ENCODE results near the gene RNF145. TPM values are rescaled to one million over a fixed set of nuclear protein-coding genes. Genes with fewer than 3 reads are reported as not detected.

Gene RNF145
- total and polyA plus RNA-seq, 5 donors from 2014 or later: 8.8 to 67.9 (median 11.3) TPM

- H3K4me1 Mint-ChIP-seq: peaks cover 26 to 39% (median 31%) of the 10 kb centered on the region in 4 donors
- peak overlapping the region; percentile 87 to 96 (median 94) for H3K4me3 Mint-ChIP-seq
Measured at GRCh38 chr5:159210210-159210661, 883 bp upstream of the RNF145 start.

DNA sequence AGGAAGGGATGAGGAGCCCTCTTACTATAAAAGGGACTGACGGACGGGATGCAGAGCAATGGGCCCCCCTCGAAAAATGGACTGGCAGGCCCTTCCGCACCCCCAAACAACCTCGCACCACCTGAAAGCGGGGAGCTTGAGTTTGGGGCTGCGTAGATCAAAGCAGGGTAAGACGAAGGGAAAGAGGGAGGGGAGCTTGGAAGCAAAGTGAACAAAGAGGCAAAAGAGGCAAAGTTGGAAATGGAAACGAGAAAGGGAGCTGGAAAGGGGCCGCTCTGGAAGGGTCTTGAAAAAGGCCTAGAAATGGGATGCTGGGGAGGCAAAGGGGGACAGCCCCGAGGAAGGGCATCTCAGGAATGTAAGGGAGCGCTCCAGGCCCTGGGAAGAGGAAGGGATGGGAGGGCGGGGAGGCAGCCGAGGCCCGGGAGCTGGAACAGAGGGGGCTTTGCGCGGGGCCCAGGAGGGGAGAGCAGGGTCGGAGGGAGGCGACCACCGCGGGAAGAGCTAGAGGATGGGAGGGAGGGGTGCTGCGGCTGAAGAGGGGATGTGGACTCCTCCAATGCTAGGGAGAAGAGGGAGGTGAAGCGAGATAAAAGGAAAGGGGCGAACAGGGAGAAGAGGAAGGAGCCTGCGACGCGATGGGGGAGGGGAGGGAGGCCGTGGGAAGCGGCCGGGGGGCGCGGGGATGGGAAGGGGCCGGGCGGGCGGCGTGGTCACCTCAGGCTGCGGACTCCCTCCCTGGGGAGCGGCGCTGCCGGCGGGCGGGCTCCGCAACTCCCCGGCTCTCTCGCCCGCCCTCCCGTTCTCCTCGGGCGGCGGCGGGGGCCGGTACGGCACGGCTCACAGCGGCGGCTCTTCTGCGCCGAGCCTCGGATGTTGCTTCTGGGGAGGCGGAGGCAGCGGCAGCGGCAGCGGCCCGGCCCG is 577 bp downstream of the RNF145 start:
- Histone ChIP-seq H3K27ac (ENCODE audit: insufficient read depth, low read length, poor library complexity, severe bottlenecking) (peak overlapping the region; percentile 84), H3K4me1 (ENCODE audit: control insufficient read depth, insufficient read depth, low read length, poor library complexity, severe bottlenecking) (peaks cover 47% of the 10 kb centered on the region), H3K9me3 (ENCODE audit: control insufficient read depth in 2 of 2, low read length in 2 of 2) (no peaks in the 10 kb centered on the region), H3K27me3 (ENCODE audit: control insufficient read depth, insufficient read depth, low read length) (no peaks in the 10 kb centered on the region), H3K4me3 (ENCODE audit: low read depth, low read length) (peak overlapping the region; percentile 96), H3K36me3 (ENCODE audit: control insufficient read depth, insufficient read depth, low read length) (no peaks in the 10 kb centered on the region)
- Mint-ChIP-seq H3K27ac (peak overlapping the region; percentile 96 to 99 (median 97)), H3K36me3 (no peaks in the 10 kb centered on the region), H3K4me3 (peak overlapping the region; percentile 93 to 99 (median 96)), H3K4me1 (peaks cover 32 to 53% (median 42%) of the 10 kb centered on the region in 4 donors), H3K9me3 (no peaks in the 10 kb centered on the region), H3K27me3 (peaks cover 8% of the 10 kb centered on the region)
- DNase-seq: peak in 2 of 3 donors; percentile 16 to 20
- ATAC-seq (ENCODE audit: low read depth in 2 of 2): peak; percentile 5

More at GRCh38 chr5:159210210-159210661, 883 bp upstream of the RNF145 start:
- H3K27me3 Mint-ChIP-seq: peaks cover 8% of the 10 kb centered on the region
- peak in 1 of 3 donors; percentile 31 for DNase-seq
- no peaks in the 10 kb centered on the region for H3K9me3 ChIP-seq (ENCODE audit: control insufficient read depth in 2 of 2, low read length in 2 of 2)
- H3K27me3 ChIP-seq (ENCODE audit: control insufficient read depth, insufficient read depth, low read length): no peaks in the 10 kb centered on the region
- H3K36me3 ChIP-seq (ENCODE audit: control insufficient read depth, insufficient read depth, low read length): no peaks in the 10 kb centered on the region
- peak overlapping the region; percentile 92 to 98 (median 95) for H3K27ac Mint-ChIP-seq
- peak overlapping the region; percentile 86 for H3K4me3 ChIP-seq (ENCODE audit: low read depth, low read length)
- peak overlapping the region; percentile 80 for H3K27ac ChIP-seq (ENCODE audit: insufficient read depth, low read length, poor library complexity, severe bottlenecking)
- no peak for ATAC-seq (ENCODE audit: low read depth in 2 of 2)
- H3K9me3 Mint-ChIP-seq: no peaks in the 10 kb centered on the region
- H3K36me3 Mint-ChIP-seq: no peaks in the 10 kb centered on the region
- H3K4me1 ChIP-seq (ENCODE audit: control insufficient read depth, insufficient read depth, low read length, poor library complexity, severe bottlenecking): peaks cover 32% of the 10 kb centered on the region

GRCh38 chr5:159207686-159208513 is 1.5 kb downstream of the RNF145 start:
- Histone ChIP-seq H3K27ac (ENCODE audit: insufficient read depth, low read length, poor library complexity, severe bottlenecking) (peak overlapping the region; percentile 84), H3K4me3 (ENCODE audit: low read depth, low read length) (peak overlapping the region; percentile 96), H3K36me3 (ENCODE audit: control insufficient read depth, insufficient read depth, low read length) (peaks cover 4% of the 10 kb centered on the region), H3K4me1 (ENCODE audit: control insufficient read depth, insufficient read depth, low read length, poor library complexity, severe bottlenecking) (peaks cover 55% of the 10 kb centered on the region), H3K9me3 (ENCODE audit: control insufficient read depth in 2 of 2, low read length in 2 of 2) (no peaks in the 10 kb centered on the region), H3K27me3 (ENCODE audit: control insufficient read depth, insufficient read depth, low read length) (no peaks in the 10 kb centered on the region)
- ATAC-seq (ENCODE audit: low read depth in 2 of 2) (peak; percentile 67 to 69), DNase-seq (peak; percentile 70 to 89 (median 86))
- peak overlapping the region; percentile 93 to 99 (median 96) for H3K4me3 Mint-ChIP-seq
- H3K4me1 Mint-ChIP-seq: peaks cover 36 to 62% (median 50%) of the 10 kb centered on the region in 4 donors
- H3K36me3 Mint-ChIP-seq: peaks cover 4% of the 10 kb centered on the region
- peak overlapping the region; percentile 96 to 99 (median 97) for H3K27ac Mint-ChIP-seq
- peaks cover 4% of the 10 kb centered on the region for H3K27me3 Mint-ChIP-seq
- no peaks in the 10 kb centered on the region for H3K9me3 Mint-ChIP-seq

DNA sequence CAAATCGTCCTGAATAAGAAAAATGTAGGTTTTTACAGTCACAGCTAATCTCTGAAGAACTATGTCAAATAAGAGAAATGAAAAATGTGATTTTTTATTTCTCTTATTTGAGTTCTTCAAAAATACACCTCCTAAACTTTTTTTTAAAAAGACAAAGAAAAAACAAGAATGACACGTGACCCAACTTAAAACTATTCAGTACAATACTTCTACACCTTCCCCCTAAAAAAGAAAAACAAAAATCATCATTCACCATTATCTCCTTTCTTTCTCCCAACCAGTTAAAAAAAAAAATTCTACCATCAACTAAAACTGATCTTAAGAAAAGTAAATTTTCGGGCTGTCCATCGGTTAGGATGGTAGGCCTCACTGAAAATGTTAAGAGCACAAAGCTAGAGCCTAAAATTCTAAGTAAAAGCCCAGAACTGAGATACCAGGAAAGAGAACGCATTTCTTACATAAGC is 2.1 kb downstream of the RNF145 start:
- Histone ChIP-seq H3K4me3 (ENCODE audit: low read depth, low read length) (peak overlapping the region; percentile 96), H3K36me3 (ENCODE audit: control insufficient read depth, insufficient read depth, low read length) (peaks cover 6% of the 10 kb centered on the region), H3K4me1 (ENCODE audit: control insufficient read depth, insufficient read depth, low read length, poor library complexity, severe bottlenecking) (peaks cover 61% of the 10 kb centered on the region), H3K27ac (ENCODE audit: insufficient read depth, low read length, poor library complexity, severe bottlenecking) (peak overlapping the region; percentile 84), H3K9me3 (ENCODE audit: control insufficient read depth in 2 of 2, low read length in 2 of 2) (no peaks in the 10 kb centered on the region), H3K27me3 (ENCODE audit: control insufficient read depth, insufficient read depth, low read length) (no peaks in the 10 kb centered on the region)
- DNase-seq: peak in 1 of 3 donors; percentile 90
- Mint-ChIP-seq H3K9me3 (no peaks in the 10 kb centered on the region), H3K27me3 (peaks cover 4% of the 10 kb centered on the region), H3K4me3 (peak overlapping the region; percentile 93 to 99 (median 96)), H3K36me3 (peaks cover 6% of the 10 kb centered on the region), H3K27ac (peak overlapping the region; percentile 96 to 99 (median 97)), H3K4me1 (peaks cover 37 to 68% (median 56%) of the 10 kb centered on the region in 4 donors)
- peak; percentile 7 to 14 for ATAC-seq (ENCODE audit: low read depth in 2 of 2)

- Mint-ChIP-seq H3K4me1 (peaks cover 37 to 69% (median 58%) of the 10 kb centered on the region in 4 donors), H3K36me3 (peaks cover 7% of the 10 kb centered on the region), H3K27ac (peak overlapping the region; percentile 94 to 99 (median 97)), H3K4me3 (peak overlapping the region; percentile 93 to 99 (median 96)), H3K27me3 (peaks cover 4% of the 10 kb centered on the region), H3K9me3 (no peaks in the 10 kb centered on the region)
- ATAC-seq (ENCODE audit: low read depth in 2 of 2): no peak
- DNase-seq: peak in 1 of 3 donors; percentile 12
- Histone ChIP-seq H3K27me3 (ENCODE audit: control insufficient read depth, insufficient read depth, low read length) (no peaks in the 10 kb centered on the region), H3K27ac (ENCODE audit: insufficient read depth, low read length, poor library complexity, severe bottlenecking) (peak overlapping the region; percentile 84), H3K36me3 (ENCODE audit: control insufficient read depth, insufficient read depth, low read length) (peaks cover 10% of the 10 kb centered on the region), H3K4me3 (ENCODE audit: low read depth, low read length) (peak overlapping the region; percentile 96), H3K4me1 (ENCODE audit: control insufficient read depth, insufficient read depth, low read length, poor library complexity, severe bottlenecking) (peaks cover 62% of the 10 kb centered on the region), H3K9me3 (ENCODE audit: control insufficient read depth in 2 of 2, low read length in 2 of 2) (no peaks in the 10 kb centered on the region)
Measured at GRCh38 chr5:159206818-159207217, 2.5 kb downstream of the RNF145 start.

DNA sequence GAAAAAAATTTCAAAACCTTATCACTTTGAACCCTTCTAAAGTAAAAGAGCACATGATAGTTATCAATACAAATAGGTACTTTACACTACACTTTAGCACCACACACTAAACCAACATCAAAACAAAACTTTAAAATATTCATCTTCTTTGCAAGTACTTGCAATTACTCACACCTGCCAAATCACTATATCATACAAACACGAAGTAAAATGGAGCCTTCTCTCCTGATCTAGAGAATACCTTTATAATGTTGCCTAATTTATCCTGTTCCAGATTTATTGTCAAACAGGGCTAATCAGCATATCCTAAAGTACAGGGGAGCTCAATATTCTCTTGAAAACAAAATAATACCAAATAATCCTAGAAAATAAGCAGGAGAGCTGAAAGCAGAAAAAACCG is 3.0 kb downstream of the RNF145 start:
- Histone ChIP-seq H3K4me3 (ENCODE audit: low read depth, low read length) (peak overlapping the region; percentile 96), H3K4me1 (ENCODE audit: control insufficient read depth, insufficient read depth, low read length, poor library complexity, severe bottlenecking) (peaks cover 62% of the 10 kb centered on the region), H3K27me3 (ENCODE audit: control insufficient read depth, insufficient read depth, low read length) (no peaks in the 10 kb centered on the region), H3K27ac (ENCODE audit: insufficient read depth, low read length, poor library complexity, severe bottlenecking) (peak overlapping the region; percentile 84), H3K36me3 (ENCODE audit: control insufficient read depth, insufficient read depth, low read length) (peaks cover 14% of the 10 kb centered on the region), H3K9me3 (ENCODE audit: control insufficient read depth in 2 of 2, low read length in 2 of 2) (no peaks in the 10 kb centered on the region)
- H3K36me3 Mint-ChIP-seq: peaks cover 12% of the 10 kb centered on the region
- H3K9me3 Mint-ChIP-seq: no peaks in the 10 kb centered on the region
- peak overlapping the region; percentile 94 to 99 (median 97) for H3K27ac Mint-ChIP-seq
- H3K27me3 Mint-ChIP-seq: peaks cover 4% of the 10 kb centered on the region
- H3K4me3 Mint-ChIP-seq: peak overlapping the region; percentile 93 to 99 (median 96)
- peak in 2 of 3 donors; percentile 9 to 28 for DNase-seq
- H3K4me1 Mint-ChIP-seq: peaks cover 37 to 69% (median 60%) of the 10 kb centered on the region in 4 donors
- no peak for ATAC-seq (ENCODE audit: low read depth in 2 of 2)

- Histone ChIP-seq H3K4me1 (ENCODE audit: control insufficient read depth, insufficient read depth, low read length, poor library complexity, severe bottlenecking) (peaks cover 72% of the 10 kb centered on the region), H3K27ac (ENCODE audit: insufficient read depth, low read length, poor library complexity, severe bottlenecking) (peak overlapping the region; percentile 28), H3K4me3 (ENCODE audit: low read depth, low read length) (peak overlapping the region; percentile 9), H3K9me3 (ENCODE audit: control insufficient read depth in 2 of 2, low read length in 2 of 2) (no peaks in the 10 kb centered on the region), H3K27me3 (ENCODE audit: control insufficient read depth, insufficient read depth, low read length) (no peaks in the 10 kb centered on the region), H3K36me3 (ENCODE audit: control insufficient read depth, insufficient read depth, low read length) (peaks cover 15% of the 10 kb centered on the region)
- peak overlapping the region; percentile 28 to 99 (median 47) for H3K4me3 Mint-ChIP-seq
- peaks cover 48 to 83% (median 73%) of the 10 kb centered on the region in 4 donors for H3K4me1 Mint-ChIP-seq
- no peaks in the 10 kb centered on the region for H3K9me3 Mint-ChIP-seq
- peaks cover 4% of the 10 kb centered on the region for H3K27me3 Mint-ChIP-seq
- peaks cover 15% of the 10 kb centered on the region for H3K36me3 Mint-ChIP-seq
- H3K27ac Mint-ChIP-seq: peak overlapping the region in 2 of 3 donors; percentile 5 to 69
- DNase-seq (no peak), ATAC-seq (ENCODE audit: low read depth in 2 of 2) (no peak)
Measured at GRCh38 chr5:159203351-159203750, 6.0 kb downstream of the RNF145 start.
